GM21529 (cell line): ENCODE results near the gene DIP2C.

Experiments used
- ATAC-seq: cut with Tn5 transposase; IDR thresholded peaks from one replicate; pipeline ENCODE4 v1.9.1; 2021; ENCODE audit not compliant: unreplicated experiment

DIP2C gene

GRCh38 chr10:677750-678661 is 11.5 kb downstream of the DIP2C start:
- ATAC-seq, result no peak

DNA sequence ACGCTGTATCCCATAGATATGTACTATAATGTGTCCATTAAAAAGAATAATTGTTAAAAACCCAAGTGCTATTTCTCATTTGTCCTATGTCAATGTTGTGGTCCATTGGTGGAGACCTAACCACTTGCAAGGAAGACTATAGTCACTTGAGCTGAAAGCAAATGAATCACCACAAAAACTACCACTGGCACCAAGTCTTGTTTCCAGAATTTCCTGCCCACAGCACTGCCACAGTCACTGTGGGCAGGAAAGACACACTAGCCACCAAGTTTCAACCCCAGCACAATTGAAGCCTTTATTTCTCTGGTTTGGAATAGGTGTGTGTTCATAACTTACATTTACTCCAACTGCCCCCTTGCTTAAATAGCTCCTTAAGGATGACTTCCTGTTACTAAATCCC is 12.4 kb downstream of the DIP2C start:
- ATAC-seq, result no peak

- ATAC-seq, result no peak
These were observed 13.3 kb downstream of the DIP2C start for GRCh38 chr10:676178-676577.

GRCh38 chr10:675532-675931 is 13.9 kb downstream of the DIP2C start:
- ATAC-seq, result no peak

DNA sequence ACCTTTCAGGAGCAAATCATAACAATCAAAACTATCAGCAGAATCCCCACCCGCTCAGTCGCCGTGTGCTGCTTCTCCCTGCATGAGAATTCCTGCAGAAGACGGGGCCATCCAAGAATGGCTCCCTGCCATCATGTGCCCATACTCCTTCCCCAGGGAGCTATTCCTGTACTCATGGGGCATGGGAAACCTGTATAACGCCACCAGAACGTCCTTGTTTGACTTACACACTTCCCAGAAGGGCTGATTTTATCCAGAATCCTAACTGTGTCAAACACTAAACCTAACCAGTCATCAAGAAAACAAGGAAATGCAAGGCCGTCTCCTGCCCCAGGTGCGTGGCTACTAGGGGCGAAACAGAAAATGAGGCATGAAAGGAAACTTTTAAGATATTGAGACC is 16.0 kb downstream of the DIP2C start:
- no peak for ATAC-seq

GRCh38 chr10:672992-673391 is 16.5 kb downstream of the DIP2C start:
- no peak for ATAC-seq

DNA sequence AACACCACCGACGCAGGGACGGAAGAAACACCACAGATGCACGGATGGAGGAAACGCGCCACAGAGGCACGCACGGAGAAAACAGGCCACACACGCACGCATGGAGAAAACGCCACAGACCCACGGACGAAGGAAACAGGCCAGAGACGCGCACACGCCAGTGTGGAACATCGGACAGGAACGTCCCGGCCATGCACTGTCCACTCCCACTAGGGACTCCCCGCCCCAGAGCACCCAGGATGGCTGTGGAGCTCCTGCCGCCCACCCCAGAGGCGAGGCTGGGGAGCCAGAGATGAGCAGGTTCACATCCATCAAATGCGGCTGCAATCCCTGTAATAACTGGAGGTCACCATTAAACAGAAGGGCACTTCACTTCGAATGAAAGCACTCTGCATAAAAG is 17.3 kb downstream of the DIP2C start:
- ATAC-seq, result no peak

DNA sequence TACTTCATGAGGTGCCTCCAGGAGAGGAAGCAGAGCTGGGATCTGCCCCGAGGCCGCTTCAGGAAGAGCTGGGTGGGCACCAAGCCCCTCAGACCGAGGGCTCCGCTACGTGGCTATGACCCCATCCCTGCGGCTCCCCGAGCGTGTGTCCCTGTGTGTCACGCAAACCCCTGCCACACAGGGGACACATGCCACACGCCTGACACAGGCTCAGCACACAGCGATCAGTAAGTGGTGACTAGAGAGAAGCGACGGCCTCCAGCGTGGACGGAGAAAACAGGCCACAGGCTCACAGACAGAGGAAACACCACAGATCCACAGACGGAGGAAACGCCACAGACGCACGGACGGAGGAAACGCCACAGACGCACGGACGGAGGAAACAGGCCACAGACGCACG is 18.5 kb downstream of the DIP2C start:
- ATAC-seq, result no peak

DNA sequence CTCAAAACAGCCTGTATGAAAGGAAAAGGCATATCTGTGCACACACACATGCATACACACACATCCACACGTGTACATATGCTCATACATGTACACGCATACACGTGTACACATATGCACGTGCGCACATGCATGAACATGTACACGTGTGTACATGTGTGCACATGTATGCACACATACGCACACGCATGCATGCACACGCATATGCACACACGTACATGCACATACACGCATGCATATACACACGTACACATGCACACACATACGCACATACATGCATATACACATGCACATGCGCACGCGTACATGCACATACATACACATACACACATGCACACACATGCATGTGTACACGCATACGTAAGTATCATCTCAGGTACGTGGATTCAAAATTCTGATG is 19.4 kb downstream of the DIP2C start:
- no peak for ATAC-seq

GRCh38 chr10:668786-669485 is 20.5 kb downstream of the DIP2C start:
- no peak for ATAC-seq

- no peak for ATAC-seq
These were observed 21.8 kb downstream of the DIP2C start for GRCh38 chr10:667602-668143.

DNA sequence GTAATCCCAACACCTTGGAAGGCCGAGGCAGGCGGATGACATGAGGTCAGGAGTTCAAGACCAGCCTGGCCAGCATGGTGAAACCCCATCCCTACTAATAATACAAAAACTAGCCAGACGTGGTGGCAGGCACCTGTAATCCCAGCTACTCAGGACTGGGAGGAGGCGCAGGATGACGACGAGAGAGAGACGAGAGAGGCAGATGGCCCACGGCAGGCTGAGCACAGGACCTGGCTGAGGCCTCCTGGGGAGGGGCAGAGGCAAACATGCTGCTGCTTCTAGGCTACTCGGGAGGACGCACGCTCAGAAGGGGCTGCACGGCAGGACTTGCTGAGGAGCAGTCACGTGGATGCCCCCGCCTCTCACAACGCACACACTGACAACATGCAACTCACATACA is 22.4 kb downstream of the DIP2C start:
- no peak for ATAC-seq

- ATAC-seq, result no peak
These were observed 23.0 kb downstream of the DIP2C start for GRCh38 chr10:666237-667012.

- no peak for ATAC-seq
These were observed 23.8 kb downstream of the DIP2C start for GRCh38 chr10:665579-666091.

DNA sequence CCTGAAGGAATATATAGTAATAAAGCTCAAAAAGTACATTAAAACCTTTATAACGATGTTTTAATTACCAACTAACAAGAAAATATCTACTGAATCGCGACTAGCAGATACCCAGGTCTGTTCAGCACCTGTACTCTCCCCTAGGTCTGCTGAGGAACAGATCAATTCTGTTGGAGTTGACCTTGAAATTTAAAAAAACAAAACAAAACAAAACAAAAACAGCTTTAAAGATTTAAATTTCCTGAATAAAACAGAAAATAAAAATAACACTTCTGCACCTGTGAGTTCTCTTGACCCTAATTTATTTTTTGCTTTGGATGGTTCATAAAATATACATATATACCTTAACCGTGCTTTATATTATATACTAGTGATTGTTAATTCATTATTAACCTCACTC is 24.6 kb downstream of the DIP2C start:
- no peak for ATAC-seq

DNA sequence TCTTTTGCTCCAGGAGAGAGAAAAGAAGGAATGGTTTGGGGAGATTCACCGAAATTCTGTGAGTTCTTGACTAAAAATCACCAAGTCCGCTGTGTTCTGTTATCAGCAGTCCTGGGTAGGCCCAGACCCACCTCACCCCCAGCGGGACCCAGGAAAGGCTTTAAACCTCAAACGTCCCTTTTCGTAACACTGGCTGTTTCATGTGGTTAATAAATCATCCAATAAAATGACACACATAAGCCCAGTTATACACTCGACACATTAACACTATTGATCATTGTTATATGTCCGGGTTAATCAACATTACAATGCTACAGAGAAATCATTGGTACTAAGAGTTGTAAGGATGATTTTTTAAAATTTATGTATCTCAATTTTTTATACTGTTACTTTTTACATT is 25.2 kb downstream of the DIP2C start:
- no peak for ATAC-seq

- ATAC-seq, result no peak
These were observed 25.6 kb downstream of the DIP2C start for GRCh38 chr10:663831-664251.

GRCh38 chr10:663466-663751 is 26.1 kb downstream of the DIP2C start:
- no peak for ATAC-seq

DNA sequence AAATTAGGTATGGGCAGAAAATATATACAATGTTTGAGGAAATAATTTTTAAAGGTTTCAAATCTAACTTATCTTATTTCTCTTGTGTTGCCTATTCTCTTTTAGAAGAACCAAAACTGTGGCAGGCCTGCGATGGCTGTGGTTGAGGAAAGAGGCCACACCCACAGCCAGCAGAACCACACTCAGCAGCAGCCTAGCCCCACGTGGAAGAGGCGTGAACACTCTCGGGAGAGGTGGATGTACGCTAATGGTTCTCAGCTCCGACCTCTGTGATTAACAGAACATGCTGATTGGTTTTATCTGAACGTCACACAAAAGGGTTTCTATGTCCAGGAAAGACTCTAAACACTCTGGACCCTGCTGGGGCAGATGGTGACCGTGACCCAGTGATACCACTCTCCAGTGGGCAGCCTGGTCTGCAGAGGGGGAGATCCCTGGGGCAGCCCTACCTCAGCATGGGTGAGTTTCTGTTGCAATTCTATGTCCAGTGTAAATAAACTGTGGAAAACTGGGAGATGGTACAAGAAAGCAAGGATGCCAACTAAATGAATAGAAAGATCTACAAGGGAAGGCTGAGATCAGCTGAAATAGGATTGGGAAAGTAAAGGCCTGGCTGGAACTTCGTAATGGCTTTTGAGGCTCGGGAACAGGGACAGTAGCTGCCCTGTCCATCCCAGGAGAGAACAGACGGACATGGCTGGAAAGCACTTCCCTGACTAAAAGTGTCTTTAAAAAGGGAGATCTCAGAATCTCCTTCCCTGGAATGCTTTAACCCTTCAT is 26.6 kb downstream of the DIP2C start:
- no peak for ATAC-seq

DNA sequence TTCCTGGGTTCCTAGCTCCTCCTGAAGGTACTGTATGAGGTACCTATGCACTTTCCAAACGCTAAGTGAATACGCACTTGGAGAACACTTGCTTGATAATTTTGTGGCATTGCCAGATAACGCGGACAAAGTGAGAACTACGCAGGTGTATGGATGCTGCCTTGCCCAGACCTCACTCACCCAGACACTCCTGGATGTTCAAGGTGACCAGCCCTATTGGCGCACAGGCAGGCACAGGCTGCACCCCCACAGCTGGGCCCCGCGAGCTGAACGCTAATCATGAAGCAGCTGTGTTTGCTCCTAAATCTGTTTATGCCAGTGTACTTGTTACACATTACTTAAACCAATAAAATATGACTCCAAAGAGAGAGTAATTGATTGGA is 27.3 kb downstream of the DIP2C start:
- no peak for ATAC-seq
